Peyer's patch (tissue), 4 donors: Measurements from ENCODE around the gene PDSS2. TPM values are rescaled to one million over a fixed set of nuclear protein-coding genes. Genes with fewer than 3 reads are reported as not detected.

Experiments used
- DNase-seq, 3 donors: peaks; one replicate each; pipeline ENCODE4 v3.0.0-alpha.2; 2017 to 2019
- H3K27ac ChIP-seq, 4 donors: fragments of 200-600 bp; sonication (generic); one replicate each; pipeline ENCODE4 v1.5.1; 2016 to 2019
- H3K27me3 ChIP-seq, 2 donors: fragments of 200-600 bp; sonication (generic); one replicate each; pipeline ENCODE4 v1.5.1; 2019
- H3K36me3 ChIP-seq, 3 donors: fragments of 200-600 bp; sonication (generic); one replicate each; pipeline ENCODE4 v1.5.1; 2016 to 2019
- H3K4me1 ChIP-seq, 4 donors: fragments of 200-600 bp; sonication (generic); one replicate each; pipeline ENCODE4 v1.5.1; 2016 to 2019
- H3K4me3 ChIP-seq, 4 donors: fragments of 200-600 bp; sonication (generic); 1 replicate in 3 of 4; 2 replicates in 1 of 4; pipeline ENCODE4 v1.5.1; 2016 to 2019; ENCODE audit warnings: mild to moderate bottlenecking in 1 of 4
- H3K9me3 ChIP-seq, 4 donors: fragments of 200-600 bp; sonication (generic); one replicate each; pipeline ENCODE4 v1.5.1; 2016 to 2019; ENCODE audit warnings: mild to moderate bottlenecking in 1 of 4
- CTCF ChIP-seq, 6 experiments: fragments of 450-650 bp in 4 of 6; fragments of 200-600 bp in 2 of 6; sonication (generic) in 1 of 6; IDR thresholded peaks; one replicate each; pipeline ENCODE4 v1.5.1; 2017 to 2019; ENCODE audit warnings: antibody characterized with exemption in 6 of 6, mild to moderate bottlenecking in 3 of 6, moderate library complexity in 1 of 6
- POLR2A ChIP-seq, 2 donors: fragments of 450-650 bp; IDR thresholded peaks; one replicate each; pipeline ENCODE4 v1.5.1; 2017; ENCODE audit warnings: antibody characterized with exemption in 2 of 2, mild to moderate bottlenecking in 2 of 2, moderate library complexity in 2 of 2
- total RNA-seq, 4 donors: library from RNA; depleted of rRNA; stranded (reverse); fragments of >200 nt; gene quantifications; one replicate each; pipeline ENCODE4 v1.1.0, GENCODE V29; 2016

PDSS2 gene
- total RNA-seq, 4 donors from 2014 or later: 9.5 to 16.5 (median 15.4) TPM

DNA sequence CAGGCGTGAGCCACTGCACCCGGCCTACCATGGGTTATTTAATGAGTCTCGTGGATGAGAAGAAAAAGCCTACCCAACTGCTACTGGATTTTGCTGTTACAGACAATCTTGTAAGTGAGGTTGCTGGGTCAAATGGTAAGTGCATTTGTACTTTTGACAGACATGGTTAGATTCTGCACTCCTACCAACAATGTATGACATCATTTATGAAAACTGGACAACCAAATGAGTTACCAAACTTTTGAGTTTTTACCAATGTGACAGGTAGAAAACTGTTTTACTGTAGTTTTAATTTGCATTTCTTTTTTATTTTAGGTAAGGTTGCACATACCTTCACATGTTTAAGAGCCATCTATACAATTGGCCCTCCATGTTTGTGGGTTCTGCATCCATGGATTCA is 48.2 kb downstream of the PDSS2 start:
- no peak for DNase-seq
- H3K36me3 ChIP-seq: no peaks in the 10 kb centered on the region
- H3K9me3 ChIP-seq: no peaks in the 10 kb centered on the region
- H3K4me3 ChIP-seq: no peak overlapping the region
- no peaks in the 10 kb centered on the region for H3K27me3 ChIP-seq
- no peak overlapping the region for H3K27ac ChIP-seq
- peaks cover 0 to 6% (median 0%) of the 10 kb centered on the region in 4 donors for H3K4me1 ChIP-seq
- TF ChIP-seq CTCF (IDR thresholded peaks at IDR 0.05) (no peak), POLR2A (IDR thresholded peaks at IDR 0.05) (no peak)

GRCh38 chr6:107409942-107410341 is 49.4 kb downstream of the PDSS2 start:
- Histone ChIP-seq H3K27ac (no peak overlapping the region), H3K4me3 (no peak overlapping the region), H3K4me1 (peaks cover 0 to 6% (median 0%) of the 10 kb centered on the region in 4 donors), H3K27me3 (no peaks in the 10 kb centered on the region), H3K36me3 (no peaks in the 10 kb centered on the region), H3K9me3 (no peaks in the 10 kb centered on the region)
- TF ChIP-seq CTCF (IDR thresholded peaks at IDR 0.05) (no peak), POLR2A (IDR thresholded peaks at IDR 0.05) (no peak)
- no peak for DNase-seq

DNA sequence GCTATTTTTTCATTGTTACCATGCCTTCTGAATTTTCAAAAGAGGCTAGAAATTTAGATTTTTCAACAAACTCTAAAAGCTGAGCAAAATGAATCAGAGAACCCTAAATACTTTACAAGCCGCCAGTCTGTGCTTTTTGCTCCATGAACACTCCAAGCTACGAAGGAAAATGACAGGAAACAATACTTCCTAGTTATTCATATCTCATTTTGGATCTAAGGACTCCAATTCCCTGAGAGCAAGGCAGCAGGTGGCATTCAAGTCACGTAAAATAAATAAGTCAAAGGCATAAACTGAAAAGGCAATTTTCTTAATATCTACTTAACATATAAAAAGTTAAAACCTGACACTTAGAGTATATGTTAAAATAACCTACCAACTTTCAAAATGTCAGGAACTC is 50.6 kb downstream of the PDSS2 start:
- Histone ChIP-seq H3K36me3 (no peaks in the 10 kb centered on the region), H3K4me1 (no peaks in the 10 kb centered on the region), H3K27me3 (no peaks in the 10 kb centered on the region), H3K9me3 (peaks cover 0 to 4% (median 0%) of the 10 kb centered on the region in 4 donors), H3K4me3 (no peak overlapping the region), H3K27ac (no peak overlapping the region)
- TF ChIP-seq POLR2A (IDR thresholded peaks at IDR 0.05): no peak
- no peak for TF ChIP-seq CTCF (IDR thresholded peaks at IDR 0.05)
- no peak for DNase-seq

GRCh38 chr6:107405002-107405401 is 54.4 kb downstream of the PDSS2 start:
- no peak overlapping the region for H3K27ac ChIP-seq
- H3K27me3 ChIP-seq: no peaks in the 10 kb centered on the region
- peaks cover 0 to 7% (median 3%) of the 10 kb centered on the region in 4 donors for H3K9me3 ChIP-seq
- no peaks in the 10 kb centered on the region for H3K36me3 ChIP-seq
- H3K4me1 ChIP-seq: peaks cover 0 to 6% (median 0%) of the 10 kb centered on the region in 4 donors
- TF ChIP-seq POLR2A (IDR thresholded peaks at IDR 0.05) (no peak), CTCF (IDR thresholded peaks at IDR 0.05) (no peak)
- DNase-seq: no peak
- H3K4me3 ChIP-seq: no peak overlapping the region

- no peak overlapping the region for H3K27ac ChIP-seq
- H3K36me3 ChIP-seq: no peaks in the 10 kb centered on the region
- peaks cover 0 to 7% (median 3%) of the 10 kb centered on the region in 4 donors for H3K9me3 ChIP-seq
- TF ChIP-seq POLR2A (IDR thresholded peaks at IDR 0.05): no peak
- TF ChIP-seq CTCF (IDR thresholded peaks at IDR 0.05): no peak
- H3K4me3 ChIP-seq: no peak overlapping the region
- no peak for DNase-seq
- H3K27me3 ChIP-seq: no peaks in the 10 kb centered on the region
- peaks cover 0 to 9% (median 0%) of the 10 kb centered on the region in 4 donors for H3K4me1 ChIP-seq
These were observed 56.8 kb downstream of the PDSS2 start for GRCh38 chr6:107402533-107402932.

DNA sequence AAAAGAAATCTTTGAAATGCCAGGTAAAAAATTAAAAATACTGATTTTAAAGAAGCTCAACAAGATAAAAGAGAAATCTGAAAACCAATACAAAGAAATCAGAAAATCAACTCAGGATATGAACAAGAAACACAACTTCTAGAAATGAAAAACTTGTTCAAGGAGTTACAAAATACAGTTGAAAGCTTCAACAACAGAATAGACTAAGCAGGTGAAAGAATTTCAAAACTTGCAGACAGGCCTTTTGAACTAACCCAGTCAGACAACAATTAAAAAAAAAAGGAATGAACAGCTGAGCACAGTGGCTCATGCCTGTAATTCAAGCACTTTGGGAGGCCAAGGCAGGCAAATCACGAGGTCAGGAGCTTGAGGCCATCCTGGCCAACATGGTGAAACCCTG is 57.8 kb downstream of the PDSS2 start:
- Histone ChIP-seq H3K27me3 (no peaks in the 10 kb centered on the region), H3K36me3 (no peaks in the 10 kb centered on the region), H3K27ac (peak overlapping the region in 1 of 4 donors; percentile 28), H3K4me1 (peaks cover 0 to 9% (median 0%) of the 10 kb centered on the region in 4 donors), H3K4me3 (no peak overlapping the region), H3K9me3 (peaks cover 0 to 7% (median 3%) of the 10 kb centered on the region in 4 donors)
- no peak for DNase-seq
- TF ChIP-seq CTCF (IDR thresholded peaks at IDR 0.05) (no peak), POLR2A (IDR thresholded peaks at IDR 0.05) (no peak)
